ENCODE results near the gene POU6F2.

Gene POU6F2

GRCh38 chr7:39130274-39130673 is 152.6 kb downstream of the POU6F2 start:
- no peak for DNase-seq

GRCh38 chr7:39130857-39131526 is 153.3 kb downstream of the POU6F2 start:
- DNase-seq: no peak

- DNase-seq: no peak
Observed at GRCh38 chr7:39132306-39132705, 154.6 kb downstream of the POU6F2 start.

- DNase-seq: no peak
Observed at GRCh38 chr7:39133088-39133487, 155.4 kb downstream of the POU6F2 start.

- DNase-seq: no peak
Observed at GRCh38 chr7:39137480-39137879, 159.8 kb downstream of the POU6F2 start.

GRCh38 chr7:39142750-39143149 is 165.0 kb downstream of the POU6F2 start:
- DNase-seq: no peak

GRCh38 chr7:39144420-39144819 is 166.7 kb downstream of the POU6F2 start:
- DNase-seq: no peak

- no peak for DNase-seq
Observed at GRCh38 chr7:39145283-39145682, 167.6 kb downstream of the POU6F2 start.

- no peak for DNase-seq
Observed at GRCh38 chr7:39145935-39146334, 168.2 kb downstream of the POU6F2 start.

- DNase-seq: no peak
Observed at GRCh38 chr7:39152701-39153100, 175.0 kb downstream of the POU6F2 start.

GRCh38 chr7:39153113-39153512 is 175.4 kb downstream of the POU6F2 start:
- no peak for DNase-seq

- no peak for DNase-seq
Observed at GRCh38 chr7:39153647-39154046, 175.9 kb downstream of the POU6F2 start.

GRCh38 chr7:39154815-39155214 is 177.1 kb downstream of the POU6F2 start:
- DNase-seq: no peak

GRCh38 chr7:39158367-39158766 is 180.7 kb downstream of the POU6F2 start:
- no peak for DNase-seq

GRCh38 chr7:39161903-39162302 is 184.2 kb downstream of the POU6F2 start:
- no peak for DNase-seq

GRCh38 chr7:39164887-39165286 is 187.2 kb downstream of the POU6F2 start:
- no peak for DNase-seq

- no peak for DNase-seq
Observed at GRCh38 chr7:39168403-39169098, 190.8 kb downstream of the POU6F2 start.

GRCh38 chr7:39172137-39172536 is 194.4 kb downstream of the POU6F2 start:
- DNase-seq: no peak

- no peak for DNase-seq
Observed at GRCh38 chr7:39181398-39181797, 203.7 kb downstream of the POU6F2 start.

- DNase-seq: no peak
Observed at GRCh38 chr7:39183796-39184195, 206.1 kb downstream of the POU6F2 start.

- DNase-seq: no peak
Observed at GRCh38 chr7:39184391-39184790, 206.7 kb downstream of the POU6F2 start.

- no peak for DNase-seq
Observed at GRCh38 chr7:39186131-39186530, 208.4 kb downstream of the POU6F2 start.

GRCh38 chr7:39186671-39187070 is 209.0 kb downstream of the POU6F2 start:
- no peak for DNase-seq

- no peak for DNase-seq
Observed at GRCh38 chr7:39187130-39187529, 209.4 kb downstream of the POU6F2 start.

GRCh38 chr7:39192476-39192875 is 214.8 kb downstream of the POU6F2 start:
- no peak for DNase-seq
